Upper lobe of left lung (tissue), 4 donors: ENCODE data around the gene SHROOM4.

Experiments
- POLR2A ChIP-seq, 4 donors: fragments of 450-650 bp; IDR thresholded peaks; one replicate each; pipeline ENCODE4 v1.5.1; 2016 to 2017; ENCODE audit warnings: antibody characterized with exemption in 4 of 4, mild to moderate bottlenecking in 2 of 4
- POLR2AphosphoS5 ChIP-seq, 2 donors: sonication (generic); formaldehyde crosslinking; IDR thresholded peaks; one replicate each; pipeline ENCODE4 v1.5.1; 2017; ENCODE audit warnings: antibody characterized with exemption in 2 of 2
- TF ChIP-seq, protein P1 (sequence below), 6 experiments: fragments of 450-650 bp in 4 of 6; fragments of 200-600 bp in 2 of 6; sonication (generic) in 2 of 6; IDR thresholded peaks; one replicate each; pipeline ENCODE4 v1.5.1; 2016 to 2019; ENCODE audit warnings: antibody characterized with exemption in 6 of 6

- TF ChIP-seq POLR2A (IDR thresholded peaks at IDR 0.05) (no peak), POLR2AphosphoS5 (IDR thresholded peaks at IDR 0.05) (no peak)
- TF ChIP-seq, protein P1, sequence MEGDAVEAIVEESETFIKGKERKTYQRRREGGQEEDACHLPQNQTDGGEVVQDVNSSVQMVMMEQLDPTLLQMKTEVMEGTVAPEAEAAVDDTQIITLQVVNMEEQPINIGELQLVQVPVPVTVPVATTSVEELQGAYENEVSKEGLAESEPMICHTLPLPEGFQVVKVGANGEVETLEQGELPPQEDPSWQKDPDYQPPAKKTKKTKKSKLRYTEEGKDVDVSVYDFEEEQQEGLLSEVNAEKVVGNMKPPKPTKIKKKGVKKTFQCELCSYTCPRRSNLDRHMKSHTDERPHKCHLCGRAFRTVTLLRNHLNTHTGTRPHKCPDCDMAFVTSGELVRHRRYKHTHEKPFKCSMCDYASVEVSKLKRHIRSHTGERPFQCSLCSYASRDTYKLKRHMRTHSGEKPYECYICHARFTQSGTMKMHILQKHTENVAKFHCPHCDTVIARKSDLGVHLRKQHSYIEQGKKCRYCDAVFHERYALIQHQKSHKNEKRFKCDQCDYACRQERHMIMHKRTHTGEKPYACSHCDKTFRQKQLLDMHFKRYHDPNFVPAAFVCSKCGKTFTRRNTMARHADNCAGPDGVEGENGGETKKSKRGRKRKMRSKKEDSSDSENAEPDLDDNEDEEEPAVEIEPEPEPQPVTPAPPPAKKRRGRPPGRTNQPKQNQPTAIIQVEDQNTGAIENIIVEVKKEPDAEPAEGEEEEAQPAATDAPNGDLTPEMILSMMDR (IDR thresholded peaks at IDR 0.05): no peak
Measured at GRCh38 chrX:50586980-50587379, 227.0 kb downstream of the SHROOM4 start.
